Medulla oblongata (tissue), 1 donor: ENCODE measurements around the gene MMP15.

Experiments used
- DNase-seq: peaks from one replicate; pipeline ENCODE4 v3.0.0-alpha.2; 2015; ENCODE audit errors: extremely low spot score

MMP15 gene

DNA sequence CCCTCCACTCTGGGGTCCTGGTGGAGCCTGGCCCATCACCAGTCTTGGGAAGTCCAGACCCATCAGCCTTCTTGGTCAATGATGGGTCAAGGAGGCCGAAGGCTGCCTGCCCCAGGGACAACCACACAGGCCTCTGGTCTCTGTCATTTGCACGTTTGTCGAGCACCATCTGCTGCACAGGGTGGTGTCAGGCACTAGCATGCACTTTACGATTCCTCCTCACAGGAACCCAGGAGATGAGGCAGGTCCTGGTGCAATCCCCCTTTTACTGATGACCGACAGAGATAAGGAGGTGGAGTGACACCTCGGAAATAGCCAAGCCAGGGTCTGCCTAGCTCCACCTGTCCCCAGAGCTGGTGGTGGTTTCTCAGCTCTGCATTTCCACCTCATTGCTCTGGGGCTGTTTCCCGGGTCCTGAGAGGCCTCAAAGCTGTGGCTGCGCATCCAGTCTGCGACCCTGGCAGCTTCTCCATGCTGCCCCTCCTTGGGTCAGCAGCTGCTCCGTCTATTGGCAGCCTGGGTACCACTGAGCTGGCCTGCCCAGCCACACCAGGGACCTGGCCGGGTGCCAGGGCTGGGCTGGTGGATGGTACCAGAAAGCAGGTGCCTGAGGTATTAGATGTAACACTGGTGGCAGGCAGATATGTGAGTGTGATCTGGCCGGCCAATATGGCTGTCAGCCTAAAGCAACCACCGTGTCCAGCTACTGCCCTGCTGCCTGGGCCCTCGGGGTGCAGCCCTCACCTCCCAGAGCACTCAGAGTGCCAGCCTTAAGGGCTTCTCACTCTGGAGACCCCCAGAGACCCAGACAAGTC, 10.0 kb downstream of the MMP15 start:
- DNase-seq, result no peak

- no peak for DNase-seq
Measured at GRCh38 chr16:58036943-58037342, 11.4 kb downstream of the MMP15 start.

DNA sequence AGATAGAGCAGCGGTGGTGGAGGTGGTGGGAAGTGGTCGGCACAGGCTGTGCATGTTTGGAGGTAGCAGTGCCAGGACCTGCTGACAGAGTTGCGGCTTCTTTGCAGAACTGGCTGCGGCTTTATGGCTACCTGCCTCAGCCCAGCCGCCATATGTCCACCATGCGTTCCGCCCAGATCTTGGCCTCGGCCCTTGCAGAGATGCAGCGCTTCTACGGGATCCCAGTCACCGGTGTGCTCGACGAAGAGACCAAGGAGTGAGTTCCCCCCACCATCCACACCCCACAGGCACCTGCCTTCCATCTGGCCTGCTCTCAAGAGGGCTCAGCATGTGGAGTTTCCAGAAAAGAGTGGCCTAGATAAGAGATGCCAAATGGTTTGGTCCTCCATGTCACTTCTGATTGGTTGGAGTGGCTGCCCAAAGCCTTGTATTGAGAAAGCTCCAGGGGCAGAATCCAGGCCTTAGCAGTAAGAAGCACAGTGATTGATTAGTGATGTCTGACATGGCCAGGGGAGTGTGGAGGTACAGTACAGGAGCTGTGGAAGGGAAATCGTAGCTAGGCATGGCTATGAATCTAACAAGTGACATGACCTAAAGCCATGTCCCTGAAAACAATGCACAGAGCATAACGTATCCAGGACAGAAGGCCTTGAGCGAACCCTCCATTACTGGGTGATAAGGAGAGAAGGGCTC, 12.0 kb downstream of the MMP15 start:
- DNase-seq, result no peak

GRCh38 chr16:58038219-58038641, 12.7 kb downstream of the MMP15 start:
- no peak for DNase-seq

DNA sequence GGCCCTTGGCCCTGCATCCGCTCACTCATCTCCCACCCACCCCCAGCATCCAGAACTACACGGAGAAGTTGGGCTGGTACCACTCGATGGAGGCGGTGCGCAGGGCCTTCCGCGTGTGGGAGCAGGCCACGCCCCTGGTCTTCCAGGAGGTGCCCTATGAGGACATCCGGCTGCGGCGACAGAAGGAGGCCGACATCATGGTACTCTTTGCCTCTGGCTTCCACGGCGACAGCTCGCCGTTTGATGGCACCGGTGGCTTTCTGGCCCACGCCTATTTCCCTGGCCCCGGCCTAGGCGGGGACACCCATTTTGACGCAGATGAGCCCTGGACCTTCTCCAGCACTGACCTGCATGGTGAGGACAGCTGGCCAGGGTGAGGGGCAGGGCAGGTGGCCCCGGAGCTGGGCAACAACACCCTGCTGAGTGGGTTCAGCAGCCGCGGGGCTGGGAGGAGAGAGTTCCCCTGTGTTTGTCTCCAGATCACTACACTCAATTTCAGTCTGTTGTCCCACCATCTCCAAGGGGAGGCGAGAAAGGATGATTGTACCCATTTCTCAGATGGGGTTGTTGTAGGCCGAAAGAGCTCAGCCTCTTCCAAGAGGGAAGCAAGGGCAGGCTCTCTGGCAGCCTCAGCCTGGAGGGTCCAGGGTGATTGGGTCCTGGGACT, 14.4 kb downstream of the MMP15 start:
- DNase-seq, result no peak

DNA sequence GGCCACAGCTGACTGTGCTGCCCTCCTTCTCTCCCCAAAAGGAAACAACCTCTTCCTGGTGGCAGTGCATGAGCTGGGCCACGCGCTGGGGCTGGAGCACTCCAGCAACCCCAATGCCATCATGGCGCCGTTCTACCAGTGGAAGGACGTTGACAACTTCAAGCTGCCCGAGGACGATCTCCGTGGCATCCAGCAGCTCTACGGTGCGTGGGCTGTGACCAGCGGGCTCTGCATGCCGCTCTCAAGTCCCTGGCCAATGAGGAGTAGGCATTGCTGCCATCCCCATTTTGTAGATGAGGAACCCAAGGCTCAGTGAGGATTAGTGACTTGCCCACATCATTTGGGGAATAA, 14.9 kb downstream of the MMP15 start:
- no peak for DNase-seq

DNA sequence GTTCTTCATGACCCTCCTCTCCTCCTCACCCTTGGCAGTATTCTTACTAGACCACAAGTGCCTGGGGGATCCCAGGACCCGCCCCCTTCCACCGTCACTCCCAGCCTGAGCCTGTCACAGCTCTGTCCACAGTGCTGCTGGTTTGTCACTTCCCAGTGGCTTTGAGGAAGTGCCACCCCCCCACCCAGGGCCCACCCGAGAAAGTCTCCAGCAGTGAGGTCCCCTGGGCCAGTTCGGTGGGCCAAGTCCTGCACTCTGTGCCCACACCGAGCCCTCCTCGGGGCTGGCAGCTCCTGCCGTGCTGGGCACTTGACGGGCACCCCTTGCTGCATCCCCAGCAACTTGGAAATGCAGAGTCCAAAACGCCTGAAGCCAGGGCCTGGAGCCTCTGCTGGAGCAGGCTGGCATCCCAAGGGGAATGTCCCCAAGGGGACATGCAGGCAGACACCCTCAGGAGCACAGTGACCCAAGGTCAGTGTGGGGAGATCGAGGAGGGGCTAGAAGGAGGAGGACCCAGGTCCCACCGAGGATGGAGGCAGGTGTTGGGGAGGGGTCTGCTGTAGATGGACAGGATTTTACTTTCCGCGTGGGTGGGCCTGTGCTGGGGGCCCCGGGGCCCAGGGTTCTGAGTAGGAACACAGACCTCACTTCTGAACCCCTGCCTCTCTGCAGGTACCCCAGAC, 15.5 kb downstream of the MMP15 start:
- DNase-seq, result no peak

GRCh38 chr16:58041628-58041955, 16.0 kb downstream of the MMP15 start:
- DNase-seq, result no peak

GRCh38 chr16:58042001-58042885, 16.7 kb downstream of the MMP15 start:
- DNase-seq, result no peak

- DNase-seq, result no peak
Measured at GRCh38 chr16:58042886-58043515, 17.4 kb downstream of the MMP15 start.

- no peak for DNase-seq
Measured at GRCh38 chr16:58043571-58044155, 18.1 kb downstream of the MMP15 start.

GRCh38 chr16:58044266-58045019, 18.9 kb downstream of the MMP15 start:
- DNase-seq, result no peak

- no peak for DNase-seq
Measured at GRCh38 chr16:58045096-58045495, 19.5 kb downstream of the MMP15 start.

DNA sequence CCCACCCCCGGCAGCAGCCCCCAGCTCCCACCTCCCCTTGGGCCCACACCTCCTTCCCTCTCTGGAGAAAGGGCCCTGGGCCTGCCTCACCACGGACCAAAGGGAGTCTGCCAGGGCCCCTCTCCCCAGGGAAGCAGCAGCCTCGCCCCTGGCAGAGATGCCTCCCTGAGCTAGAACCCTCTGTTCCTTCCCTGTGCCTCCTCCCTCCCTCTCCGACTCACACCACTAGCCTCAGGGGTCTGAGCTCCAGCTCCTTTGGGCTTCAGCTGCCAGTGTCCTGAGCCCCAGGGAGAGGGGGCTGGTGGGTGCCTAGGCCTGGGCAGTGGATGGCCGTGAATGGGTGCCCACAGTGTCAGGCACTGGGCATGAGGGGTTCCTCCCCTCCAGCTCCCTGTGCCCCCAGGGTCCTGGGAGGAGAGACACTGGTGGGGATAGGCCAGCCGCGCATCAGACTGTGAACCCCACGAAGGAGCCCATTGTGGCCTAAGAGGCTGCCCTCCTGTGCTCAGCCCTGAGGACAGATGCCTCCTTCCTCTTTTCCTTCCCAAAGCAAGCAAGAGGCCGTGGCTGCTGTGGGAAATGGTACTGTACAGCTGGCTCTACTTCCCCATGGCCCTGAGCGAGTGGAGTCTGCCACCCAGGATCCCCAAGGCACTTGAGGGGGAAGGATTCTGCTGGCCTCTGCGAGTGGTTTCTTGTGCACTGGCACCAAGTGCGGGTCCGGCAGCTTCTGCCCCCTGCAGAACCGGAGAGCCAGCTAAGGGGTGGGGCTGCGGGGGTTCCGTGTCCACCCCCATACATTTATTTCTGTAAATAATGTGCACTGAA, 20.7 kb downstream of the MMP15 start:
- no peak for DNase-seq

GRCh38 chr16:58046936-58047335, 21.4 kb downstream of the MMP15 start:
- DNase-seq, result no peak

DNA sequence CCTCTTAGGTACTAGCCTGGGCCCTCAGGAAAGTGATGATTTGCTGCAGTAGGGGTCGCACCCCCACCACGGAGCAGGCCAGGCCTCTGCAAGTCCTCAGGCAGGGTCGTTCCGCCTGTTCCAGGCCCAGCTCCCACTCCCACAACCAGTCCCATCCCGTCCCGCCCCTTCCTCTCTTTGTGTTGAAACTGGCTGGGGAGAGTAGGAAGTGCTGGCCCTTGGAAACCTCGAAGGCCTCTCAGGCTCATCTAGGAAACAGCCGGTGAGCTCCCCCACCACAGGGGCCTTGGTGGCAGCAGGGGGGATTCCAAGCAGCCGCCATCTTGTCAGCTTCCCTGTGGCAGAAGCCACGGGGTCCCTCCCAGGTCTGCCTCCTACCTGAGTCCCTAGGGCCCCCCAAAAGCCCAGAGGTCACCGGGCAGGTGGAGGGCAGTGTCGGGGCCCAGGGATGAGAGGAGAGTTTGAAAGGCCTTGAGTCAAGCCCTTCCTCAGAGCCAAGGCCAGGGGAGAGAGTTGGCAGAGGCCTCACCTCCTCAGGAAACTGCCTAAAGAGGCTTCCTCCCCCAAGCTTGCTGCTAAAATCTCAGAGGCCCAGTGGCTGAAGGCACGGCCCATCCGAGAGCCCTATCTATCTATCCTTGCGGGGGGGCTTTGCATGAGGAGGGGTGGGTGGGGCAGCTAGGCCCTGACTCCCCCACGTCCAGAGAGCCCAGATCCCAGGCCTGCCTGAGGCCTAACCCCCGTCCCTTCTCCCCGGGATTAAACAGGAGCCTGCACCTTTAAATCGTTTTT, 22.2 kb downstream of the MMP15 start:
- no peak for DNase-seq

- DNase-seq, result no peak
Measured at GRCh38 chr16:58048494-58049231, 23.1 kb downstream of the MMP15 start.
